ENCODE results near the gene AP2B1. TPM values are rescaled to one million over a fixed set of nuclear protein-coding genes. Genes with fewer than 3 reads are reported as not detected.

Gene AP2B1
- total and polyA plus RNA-seq, 9 of the 15 experiments (the other 6 are each of a cell fraction or from before 2014, with no cell fraction given) = 60.1 to 287 (median 105) TPM

GRCh38 chr17:35760587-35760986 lies 173.5 kb downstream of the AP2B1 start, which contains the start of gene C17orf50 (continued):
- no peak for TF ChIP-seq FOXA1 (IDR thresholded peaks at IDR 0.05; ENCODE audit: borderline replicate concordance)
- no peak for TF ChIP-seq U2AF2 (optimal IDR thresholded peaks at IDR 0.05; ENCODE audit: low read depth, low read length)
- TF ChIP-seq ZNF639 (CRISPR knock-in tag; conservative IDR thresholded peaks at IDR 0.05 in 1 of 2, IDR thresholded peaks at IDR 0.05 in 1 of 2) = no peak
- TF ChIP-seq NR3C1 (CRISPR knock-in tag; IDR thresholded peaks at IDR 0.05) = no peak

- no peak for FAIRE-seq
- in situ Hi-C loops (cut with MboI) = no loop called here
- Histone ChIP-seq H3K27me3 (ENCODE audit: control insufficient read depth in 2 of 2, insufficient read depth in 2 of 2, low read length in 2 of 2) (peaks cover 19 to 51% of the 10 kb centered on the region in 2 experiments; a peak in 4 of 5 replicates), H3K9me3 (replicated peaks; ENCODE audit: control insufficient read depth, insufficient read depth, low read depth, low read length) (no peaks in the 10 kb centered on the region), H3K9me1 (ENCODE audit: control insufficient read depth, insufficient read depth, low read length) (peaks cover 3% of the 10 kb centered on the region), H2AFZ (ENCODE audit: low read depth, low read length) (no peak overlapping the region), H3K27ac (ENCODE audit: extremely low read depth, low read depth, low read length) (no peak overlapping the region), H3K4me1 (replicated peaks in 1 of 2; ENCODE audit: control insufficient read depth in 2 of 2, insufficient read depth in 2 of 2, low read length in 2 of 2) (peaks cover 0 to 15% of the 10 kb centered on the region in 2 experiments; a peak in 3 of 5 replicates), H3K4me2 (ENCODE audit: insufficient read depth, low read length) (no peak overlapping the region), H4K20me1 (replicated peaks; ENCODE audit: control insufficient read depth, insufficient read depth, low read length) (no peaks in the 10 kb centered on the region), H3K79me2 (ENCODE audit: control insufficient read depth, insufficient read depth, low read length) (no peaks in the 10 kb centered on the region), H3K9ac (ENCODE audit: insufficient read depth in 1 of 2, low read depth in 2 of 2, low read length in 2 of 2) (no peak overlapping the region), H3K4me3 (no peak overlapping the region), H3K36me3 (ENCODE audit: control insufficient read depth, insufficient read depth, low read length) (no peaks in the 10 kb centered on the region)
- CTCF ChIA-PET (ENCODE audit: low intra/inter-chr PET ratio) = no interaction called here
- POLR2A ChIA-PET = interaction anchor here (0.6 kb wide), 1 partner anchor 52 kb away, joined by 3 read pairs; no protein-coding TSS in a partner anchor
- intact Hi-C loops (cut with micrococcal nuclease) = loop anchor here (10.0 kb wide), 1 partner anchor 183 kb away; the partner anchor contains the start of gene LYZL6
- TF ChIP-seq NFRKB (IDR thresholded peaks at IDR 0.05; ENCODE audit: low read depth) = no peak
- TF ChIP-seq MXI1 (IDR thresholded peaks at IDR 0.05; ENCODE audit: low read depth, low read length) = no peak
- TF ChIP-seq PTRF (tag; IDR thresholded peaks at IDR 0.05) = no peak
- TF ChIP-seq CTCF (IDR thresholded peaks at IDR 0.05 in 2 of 3, conservative IDR thresholded peaks at IDR 0.05 in 1 of 3; ENCODE audit: insufficient read depth in 2 of 3, low read depth in 1 of 3, low read length in 3 of 3) = no peak
- TF ChIP-seq JUN (IDR thresholded peaks at IDR 0.05; ENCODE audit: borderline replicate concordance, low read depth, low read length) = no peak
- no peak for TF ChIP-seq JUN (CRISPR knock-in tag; IDR thresholded peaks at IDR 0.05; ENCODE audit: borderline replicate concordance)
- no peak for TF ChIP-seq POLR2B (IDR thresholded peaks at IDR 0.05; ENCODE audit: low read depth, partially characterized antibody)
- WGBS (ENCODE audit: insufficient coverage, low coverage, missing lambda C conversion rate) = 8% methylated on average over 5 of the region's 5 CpGs
- no TSS peak for BruUV-seq (replicated peaks)
- ATAC-seq = no peak
- DNase-seq (ENCODE audit: extremely low read depth in 1 of 4, low spot score in 3 of 4) = no peak
Measured at GRCh38 chr17:35761601-35762000, 174.5 kb downstream of the AP2B1 start.

Measured in K562 (cell line).